Fibroblast of the aortic adventitia (primary cell): ENCODE measurements around the gene GNAT3. TPM values are rescaled to one million over a fixed set of nuclear protein-coding genes. Genes with fewer than 3 reads are reported as not detected.

Experiments
- DNase-seq: peaks from one replicate; pipeline ENCODE4 v3.0.0-alpha.2; 2010; ENCODE audit warnings: low read depth
- H3K4me3 ChIP-seq: 2 replicates; pipeline ENCODE4 v1.5.1; 2011; ENCODE audit warnings: low read depth, mild to moderate bottlenecking, control low read depth, low read length, moderate library complexity
- CTCF ChIP-seq: IDR thresholded peaks from 2 replicates; pipeline ENCODE4 v1.5.1; 2011; ENCODE audit warnings: mild to moderate bottlenecking, low read length, control low read depth, inconsistent platforms; ENCODE audit not compliant: insufficient read depth
- total RNA-seq: library from RNA; depleted of rRNA; stranded (reverse); fragments of >200 nt; gene quantifications from 2 replicates; pipeline ENCODE4 v1.2.3, GENCODE V29; 2012; ENCODE audit warnings: low replicate concordance

Gene GNAT3
- not detected in 2 replicates for total RNA-seq

- TF ChIP-seq CTCF = no peak
- DNase-seq = no peak
Observed at GRCh38 chr7:80511964-80512363, at the start of gene GNAT3. Gene GNAT3 (minus strand): TSS chr7:80512064. CDS start chr7:80511926, 138 bp downstream.

GRCh38 chr7:80558116-80558515, 46.3 kb upstream of the GNAT3 start:
- no peak for TF ChIP-seq CTCF
- no peak overlapping the region for H3K4me3 ChIP-seq
- no peak for DNase-seq

More at GRCh38 chr7:80511964-80512363, at the start of gene GNAT3:
- no peak within 1 kb of the TSS for H3K4me3 ChIP-seq

GRCh38 chr7:80552031-80552694, 40.3 kb upstream of the GNAT3 start:
- H3K4me3 ChIP-seq = no peak overlapping the region
- no peak for DNase-seq
- no peak for TF ChIP-seq CTCF

GRCh38 chr7:80550005-80550404, 38.1 kb upstream of the GNAT3 start:
- no peak overlapping the region for H3K4me3 ChIP-seq
- DNase-seq = no peak
- TF ChIP-seq CTCF = no peak

- no peak for TF ChIP-seq CTCF
- peak; percentile 25 for DNase-seq
- H3K4me3 ChIP-seq = no peak overlapping the region
Observed at GRCh38 chr7:80548840-80549530, 37.1 kb upstream of the GNAT3 start.

GRCh38 chr7:80542398-80542797, 30.5 kb upstream of the GNAT3 start:
- peak; percentile 88 for DNase-seq
- no peak for TF ChIP-seq CTCF
- H3K4me3 ChIP-seq = no peak overlapping the region
